Tibial nerve (tissue), 4 donors: ENCODE data around the gene TMEM129. TPM values are rescaled to one million over a fixed set of nuclear protein-coding genes. Genes with fewer than 3 reads are reported as not detected.
A peak's percentile ranks its signal among the peaks of the same experiment; 100 is the strongest.

Experiments
- DNase-seq, 2 donors: peaks; one replicate each; pipeline ENCODE4 v3.0.0-alpha.2; 2019; ENCODE audit warnings: low spot score in 2 of 2
- H3K27ac ChIP-seq, 4 donors: fragments of 200-600 bp; sonication (generic) in 3 of 4; one replicate each; pipeline ENCODE4 v1.5.1; 2017 to 2019; ENCODE audit warnings: mild to moderate bottlenecking in 1 of 4
- H3K27me3 ChIP-seq, 2 donors: fragments of 200-600 bp; sonication (generic) in 1 of 2; one replicate each; pipeline versions ENCODE4 v1.5.1 to v1.6.0; 2017 to 2019
- H3K36me3 ChIP-seq, 3 donors: fragments of 200-600 bp; sonication (generic); one replicate each; pipeline ENCODE4 v1.5.1; 2018 to 2019
- H3K4me1 ChIP-seq, 4 donors: fragments of 200-600 bp; sonication (generic) in 3 of 4; one replicate each; pipeline ENCODE4 v1.5.1; 2017 to 2019
- H3K4me3 ChIP-seq, 4 donors: fragments of 200-600 bp; sonication (generic) in 3 of 4; one replicate each; pipeline ENCODE4 v1.5.1; 2017 to 2019; ENCODE audit warnings: mild to moderate bottlenecking in 1 of 4, moderate library complexity in 1 of 4
- H3K9me3 ChIP-seq, 4 donors: fragments of 200-600 bp; sonication (generic) in 3 of 4; one replicate each; pipeline ENCODE4 v1.5.1; 2017 to 2019
- CTCF ChIP-seq, 5 experiments: fragments of 200-600 bp in 3 of 5; fragments of 450-650 bp in 2 of 5; sonication (generic) in 3 of 5; IDR thresholded peaks; one replicate each; pipeline ENCODE4 v1.5.1; 2016 to 2019; ENCODE audit warnings: antibody characterized with exemption in 5 of 5, mild to moderate bottlenecking in 3 of 5, moderate library complexity in 2 of 5
- EP300 ChIP-seq, 2 donors: sonication (generic); formaldehyde crosslinking; IDR thresholded peaks; one replicate each; pipeline ENCODE4 v1.6.1; 2017; ENCODE audit warnings: antibody characterized with exemption in 2 of 2, mild to moderate bottlenecking in 1 of 2
- POLR2A ChIP-seq, 2 donors: fragments of 450-650 bp; IDR thresholded peaks; one replicate each; pipeline ENCODE4 v1.6.1; 2017; ENCODE audit warnings: antibody characterized with exemption in 2 of 2, mild to moderate bottlenecking in 2 of 2, moderate library complexity in 2 of 2
- WGBS, 2 donors: methylation state at CpG; one replicate each; pipeline ENCODE4 v1.1.5; 2018; 5-methylcytosine and 5-hydroxymethylcytosine counted together
- total RNA-seq, 4 donors: library from RNA; depleted of rRNA; stranded (reverse); fragments of >200 nt; gene quantifications; one replicate each; pipeline ENCODE4 v1.1.0, GENCODE V29; 2016

TMEM129 gene
- total RNA-seq, 4 donors from 2014 or later: 60.1 to 88.5 (median 82.2) TPM

GRCh38 chr4:1715002-1715758 is 5.9 kb downstream of the TMEM129 start:
- DNase-seq: no peak
- H3K27me3 ChIP-seq: no peaks in the 10 kb centered on the region
- TF ChIP-seq POLR2A (IDR thresholded peaks at IDR 0.05) (no peak), CTCF (IDR thresholded peaks at IDR 0.05) (no peak)
- peak overlapping the region in 1 of 4 donors; percentile 19 for H3K27ac ChIP-seq
- H3K9me3 ChIP-seq: no peaks in the 10 kb centered on the region
- WGBS, 2 donors: 63 to 64% methylated on average over 15 of the region's 16 CpGs
- H3K4me3 ChIP-seq: no peak overlapping the region
- H3K4me1 ChIP-seq: peaks cover 0 to 71% (median 37%) of the 10 kb centered on the region in 4 donors
- peaks cover 0 to 38% (median 0%) of the 10 kb centered on the region in 3 donors for H3K36me3 ChIP-seq

- no peak for DNase-seq
- H3K27me3 ChIP-seq: no peaks in the 10 kb centered on the region
- peak overlapping the region in 1 of 4 donors; percentile 19 for H3K27ac ChIP-seq
- H3K36me3 ChIP-seq: peaks cover 0 to 44% (median 0%) of the 10 kb centered on the region in 3 donors
- H3K9me3 ChIP-seq: no peaks in the 10 kb centered on the region
- 49 to 63% methylated on average over 9 of the region's 9 CpGs for WGBS, 2 donors
- TF ChIP-seq CTCF (IDR thresholded peaks at IDR 0.05): no peak
- no peak for TF ChIP-seq POLR2A (IDR thresholded peaks at IDR 0.05)
- TF ChIP-seq EP300 (IDR thresholded peaks at IDR 0.05): no peak
- H3K4me3 ChIP-seq: no peak overlapping the region
- peaks cover 0 to 71% (median 32%) of the 10 kb centered on the region in 4 donors for H3K4me1 ChIP-seq
These were observed 6.7 kb downstream of the TMEM129 start for GRCh38 chr4:1714303-1715001.

GRCh38 chr4:1713003-1713851 is 7.9 kb downstream of the TMEM129 start:
- 28 to 34% methylated on average over 25 to 34 of the region's 35 CpGs for WGBS, 2 donors
- Histone ChIP-seq H3K9me3 (no peaks in the 10 kb centered on the region), H3K4me3 (peak overlapping the region; percentile 58 to 91 (median 76)), H3K36me3 (peaks cover 0 to 37% (median 0%) of the 10 kb centered on the region in 3 donors), H3K4me1 (peaks cover 0 to 70% (median 27%) of the 10 kb centered on the region in 4 donors), H3K27me3 (no peaks in the 10 kb centered on the region), H3K27ac (peak overlapping the region; percentile 97 to 100 (median 100))
- TF ChIP-seq CTCF (IDR thresholded peaks at IDR 0.05): no peak
- TF ChIP-seq POLR2A (IDR thresholded peaks at IDR 0.05): no peak
- no peak for TF ChIP-seq EP300 (IDR thresholded peaks at IDR 0.05)
- DNase-seq: no peak

GRCh38 chr4:1712216-1713002 is 8.7 kb downstream of the TMEM129 start, which contains the start of gene SLBP:
Gene SLBP, minus strand, starts transcription at chr4:1712319. Its CDS starts 131 bp downstream, at chr4:1712188.
- peak; percentile 90 to 91 for DNase-seq
- 0% methylated on average over 2 of the region's 98 CpGs for WGBS, 2 donors
- peak; percentile 56 to 74 for TF ChIP-seq EP300 (IDR thresholded peaks at IDR 0.05)
- TF ChIP-seq POLR2A (IDR thresholded peaks at IDR 0.05): peak; percentile 85 to 87
- TF ChIP-seq CTCF (IDR thresholded peaks at IDR 0.05): peak in 2 of 5 experiments; percentile 47
- H3K36me3 ChIP-seq: peaks cover 0 to 29% (median 0%) of the 10 kb centered on the region in 3 donors
- H3K27ac ChIP-seq: peak within 1 kb of the TSS; percentile 97 to 100 (median 100)
- H3K27me3 ChIP-seq: no peaks in the 10 kb centered on the region
- peaks cover 0 to 62% (median 27%) of the 10 kb centered on the region in 4 donors for H3K4me1 ChIP-seq
- H3K9me3 ChIP-seq: no peaks in the 10 kb centered on the region
- H3K4me3 ChIP-seq: peak within 1 kb of the TSS; percentile 67 to 91 (median 79)
